HepG2 (cell line): ENCODE results near the gene RPS6KB2. TPM values are rescaled to one million over a fixed set of nuclear protein-coding genes. Genes with fewer than 3 reads are reported as not detected.

Experiments used
- ATAC-seq: fragments of 200-7000 bp; cut with Tn5 transposase; 3 replicates; pipeline ENCODE4 v1.9.1; 2020; ENCODE audit warnings: mild to moderate bottlenecking, moderate library complexity
- BruUV-seq: library from RNA; stranded (reverse); fragments of 400-500 nt; replicated peaks from 2 replicates; lab custom pipeline; 2021; lab: Mats Ljungman, UMichigan
- CTCF ChIA-PET: fragments of 300-600 bp; formaldehyde crosslinking; extraction: SDS; loops from one replicate; lab custom pipeline; 2021; ENCODE audit warnings: low total read pairs, inconsistent platforms, low intra/inter-chr PET ratio; lab: Yijun Ruan, JAX
- POLR2A ChIA-PET: fragments of 350-600 bp; sonication (Branson Sonifier 250); formaldehyde crosslinking; loops from one replicate; lab custom pipeline; 2020; ENCODE audit warnings: antibody characterized with exemption, inconsistent platforms; lab: Yijun Ruan, JAX
- DNase-seq: peaks from one replicate; pipeline ENCODE4 v3.0.0-alpha.2; 2015; ENCODE audit warnings: low spot score
- FAIRE-seq: peaks from 3 replicates; lab custom pipeline; 2011; peaks lifted over from hg19 to GRCh38; lab: Jason Lieb, UNC
- H2AFZ ChIP-seq: one replicate; pipeline ENCODE4 v1.6.1; 2011; ENCODE audit warnings: low read length, inconsistent platforms
- H3K27ac ChIP-seq: fragments of 300-600 bp; 3 replicates; pipeline ENCODE4 v1.8.0; 2011; ENCODE audit warnings: mixed run types, mild to moderate bottlenecking, mixed read lengths, low read length, inconsistent platforms; ENCODE audit not compliant: insufficient read depth; ENCODE audit errors: extremely low read length
- H3K27me3 ChIP-seq, 2 experiments: fragments of 200-600 bp in 1 of 2; 2 replicates in 1 of 2; 3 replicates in 1 of 2; pipeline versions ENCODE4 v1.6.0 to v1.8.0; 2011; ENCODE audit warnings: low read length in 2 of 2, mild to moderate bottlenecking in 2 of 2, moderate library complexity in 2 of 2, inconsistent platforms in 1 of 2; ENCODE audit not compliant: insufficient read depth in 2 of 2, control insufficient read depth in 1 of 2
- H3K36me3 ChIP-seq, 2 experiments: fragments of 200-600 bp in 1 of 2; replicated peaks in 1 of 2; 2 replicates in 1 of 2; 3 replicates in 1 of 2; pipeline versions ENCODE4 v1.5.1 to v1.8.0; 2011; ENCODE audit warnings: low read length in 2 of 2, inconsistent platforms in 1 of 2; ENCODE audit not compliant: insufficient read depth in 2 of 2, control insufficient read depth in 1 of 2
- H3K4me1 ChIP-seq: 2 replicates; pipeline ENCODE4 v1.5.1; 2012; ENCODE audit warnings: low read length, inconsistent platforms; ENCODE audit not compliant: insufficient read depth
- H3K4me2 ChIP-seq: 2 replicates; pipeline ENCODE4 v1.6.0; 2011; ENCODE audit warnings: low read depth, low read length, inconsistent platforms
- H3K4me3 ChIP-seq, 3 experiments: fragments of 200-600 bp in 1 of 3; sonication (generic), shearing (Covaris generic) in 1 of 3; replicated peaks in 1 of 3; 2 replicates each; pipeline ENCODE4 v1.5.1; 2011 to 2016; ENCODE audit warnings: low read length in 3 of 3, inconsistent platforms in 2 of 3, low read depth in 2 of 3, mild to moderate bottlenecking in 2 of 3, control low read depth in 1 of 3, mixed read lengths in 1 of 3; ENCODE audit not compliant: insufficient read depth in 1 of 3
- H3K79me2 ChIP-seq: one replicate; pipeline ENCODE4 v1.6.1; 2011; ENCODE audit warnings: low read length, inconsistent platforms; ENCODE audit not compliant: insufficient read depth
- H3K9ac ChIP-seq: 2 replicates; pipeline ENCODE4 v1.6.0; 2011; ENCODE audit warnings: mild to moderate bottlenecking, low read depth, low read length, inconsistent platforms; ENCODE audit not compliant: insufficient read depth
- H3K9me3 ChIP-seq: 2 replicates; pipeline ENCODE4 v1.5.1; 2012; ENCODE audit warnings: mild to moderate bottlenecking, low read length
- H4K20me1 ChIP-seq: 2 replicates; pipeline ENCODE4 v1.6.0; 2011; ENCODE audit warnings: inconsistent platforms, mild to moderate bottlenecking, low read length, moderate library complexity; ENCODE audit not compliant: insufficient read depth
- BHLHE40 ChIP-seq: IDR thresholded peaks from 2 replicates; pipeline ENCODE4 v1.6.1; 2011; ENCODE audit warnings: low read length, improper control_type of control experiment
- ELF3 ChIP-seq: IDR thresholded peaks from 2 replicates; pipeline ENCODE4 v1.6.1; 2016; ENCODE audit warnings: missing genetic modification reagents, missing compliant biosample characterization
- FOXK2 ChIP-seq: fragments of 450-650 bp; IDR thresholded peaks from 2 replicates; pipeline ENCODE4 v1.6.1; 2016
- LBX2 ChIP-seq: sonication (generic); formaldehyde crosslinking; IDR thresholded peaks from 2 replicates; pipeline ENCODE4 v1.5.0; 2020; ENCODE audit warnings: missing genetic modification reagents, mild to moderate bottlenecking, borderline replicate concordance
- MAFF ChIP-seq: IDR thresholded peaks from 2 replicates; pipeline ENCODE4 v1.6.1; 2011; ENCODE audit warnings: low read depth, low read length, improper control_type of control experiment
- MAFK ChIP-seq, 2 experiments: IDR thresholded peaks in 1 of 2; conservative IDR thresholded peaks in 1 of 2; 2 replicates each; pipeline ENCODE4 v1.6.1; 2011; ENCODE audit warnings: improper control_type of control experiment in 2 of 2, low read length in 2 of 2
- REST ChIP-seq, 2 experiments: IDR thresholded peaks; 2 replicates each; pipeline ENCODE4 v1.6.1; 2011 to 2012; ENCODE audit warnings: low read length in 2 of 2, borderline replicate concordance in 1 of 2, low read depth in 1 of 2, mild to moderate bottlenecking in 1 of 2, moderate library complexity in 1 of 2
- ZNF570 ChIP-seq: sonication (generic); formaldehyde crosslinking; IDR thresholded peaks from 2 replicates; pipeline ENCODE4 v1.4.0; 2020; ENCODE audit warnings: mild to moderate bottlenecking, missing genetic modification reagents, borderline replicate concordance
- WGBS: methylation state at CpG from one replicate; pipeline ENCODE4 v1.1.6; 2017; ENCODE audit warnings: low lambda C conversion rate; 5-methylcytosine and 5-hydroxymethylcytosine counted together
- in situ Hi-C: cut with HindIII; loops from 2 replicates; pipeline ENCODE4 v1.10.0; 2017; ENCODE audit warnings: low pct_unique_long_range_greater_than_20kb; ENCODE audit not compliant: extremely low pct_ligation_motif_present
- intact Hi-C: fragments of 100-400 bp; cut with micrococcal nuclease; formaldehyde crosslinking; loops from one replicate; pipeline ENCODE4 v1.10.0; 2022; ENCODE audit not compliant: unreplicated experiment
- polyA plus RNA-seq, 8 experiments: library from polyadenylated mRNA; depleted of rRNA in 3 of 8; stranded (reverse) in 7 of 8; unstranded in 1 of 8; fragments of >200 nt; fragmentation: Illumina TruSeq in 4 of 8; extraction: Trizol in 4 of 8; gene quantifications; 2 replicates each; pipeline versions ENCODE4 v1.2.1 to v1.2.3, GENCODE V29; 2011 to 2016; ENCODE audit warnings: low read depth in 4 of 8, missing spikeins in 1 of 8, mixed read lengths in 1 of 8; ENCODE audit not compliant: insufficient read depth in 1 of 8
- total RNA-seq, 5 experiments: library from RNA; depleted of rRNA; stranded (reverse); fragments of >200 nt; fragmentation: Illumina TruSeq; extraction: Trizol; gene quantifications; 2 replicates each; pipeline ENCODE4 v1.2.3, GENCODE V29; 2016; ENCODE audit warnings: low read depth in 1 of 5

The RPS6KB2 gene
- total and polyA plus RNA-seq, 2 of the 13 experiments (the other 11 are each of a cell fraction or from before 2014, with no cell fraction given) = 52.9 to 54.8 TPM

GRCh38 chr11:67449116-67449844 is 21.0 kb downstream of the RPS6KB2 start:
- ATAC-seq (no peak), FAIRE-seq (no peak), DNase-seq (no peak)
- WGBS = 50% methylated on average over 9 of the region's 9 CpGs
- H3K4me1 ChIP-seq = peaks cover 23% of the 10 kb centered on the region
- no peaks in the 10 kb centered on the region for H3K36me3 ChIP-seq
- H3K27me3 ChIP-seq = peaks cover 5 to 44% of the 10 kb centered on the region in 2 experiments; a peak in 4 of 5 replicates
- H3K4me3 ChIP-seq = no peak overlapping the region
- in situ Hi-C loops = no loop called here
- ChIA-PET POLR2A (interaction anchor here (0.6 to 1.2 kb wide), 2 partner anchors 12 to 21 kb away, joined by 3 read pairs; partner anchors contain the start of gene RPS6KB2), CTCF (no interaction called here)
- H4K20me1 ChIP-seq = no peaks in the 10 kb centered on the region
- no TSS peak for BruUV-seq
- H3K27ac ChIP-seq = no peak overlapping the region
- H2AFZ ChIP-seq = no peak overlapping the region
- no peaks in the 10 kb centered on the region for H3K79me2 ChIP-seq
- H3K9ac ChIP-seq = no peak overlapping the region
- H3K9me3 ChIP-seq = no peaks in the 10 kb centered on the region
- TF ChIP-seq BHLHE40 (no peak), MAFF (0 out of 2 replicates have a peak, but pooled peaks have one; percentile 4), LBX2 (CRISPR knock-in tag) (no peak), ZNF570 (CRISPR knock-in tag) (no peak), REST (IDR thresholded peaks at IDR 0.05; ENCODE audit: borderline replicate concordance in 1 of 2, low read depth in 1 of 2, low read length in 2 of 2) (no peak), FOXK2 (no peak), ELF3 (no peak), MAFK (conservative IDR thresholded peaks at IDR 0.05 in 1 of 2, IDR thresholded peaks at IDR 0.05 in 1 of 2; ENCODE audit: low read length in 2 of 2) (peak; percentile 37 to 52; a peak in 3 of 4 replicates)
- TF ChIP-seq, all 625 proteins: peak for 2
- intact Hi-C loops = no loop called here
- no peak overlapping the region for H3K4me2 ChIP-seq
